Measurements from ENCODE around the gene CARMIL1. TPM values are rescaled to one million over a fixed set of nuclear protein-coding genes. Genes with fewer than 3 reads are reported as not detected.

The CARMIL1 gene
- total RNA-seq, 2 donors from 2014 or later = 28.7 to 31.6 TPM

- Mint-ChIP-seq H3K4me1 (peaks cover 12% of the 10 kb centered on the region), H3K4me3 (no peak overlapping the region), H3K27ac (no peak overlapping the region), H3K36me3 (ENCODE audit: low read depth) (no peaks in the 10 kb centered on the region), H3K27me3 (ENCODE audit: insufficient read depth) (no peaks in the 10 kb centered on the region), H3K9me3 (no peaks in the 10 kb centered on the region)
- Histone ChIP-seq H3K36me3 (ENCODE audit: control insufficient read depth, insufficient read depth, low read length) (no peaks in the 10 kb centered on the region), H3K9ac (ENCODE audit: extremely low read depth, low read length, poor library complexity, severe bottlenecking) (no peak overlapping the region), H3K4me1 (ENCODE audit: control insufficient read depth, insufficient read depth, low read length) (no peaks in the 10 kb centered on the region), H3K27me3 (ENCODE audit: control insufficient read depth, insufficient read depth, low read length, poor library complexity, severe bottlenecking) (no peaks in the 10 kb centered on the region), H3K4me3 (ENCODE audit: low read length) (no peak overlapping the region), H3K27ac (ENCODE audit: low read depth, low read length) (no peak overlapping the region), H3K9me3 (ENCODE audit: control insufficient read depth, low read length) (no peaks in the 10 kb centered on the region)
- DNase-seq = no peak
- TF ChIP-seq, protein P1, sequence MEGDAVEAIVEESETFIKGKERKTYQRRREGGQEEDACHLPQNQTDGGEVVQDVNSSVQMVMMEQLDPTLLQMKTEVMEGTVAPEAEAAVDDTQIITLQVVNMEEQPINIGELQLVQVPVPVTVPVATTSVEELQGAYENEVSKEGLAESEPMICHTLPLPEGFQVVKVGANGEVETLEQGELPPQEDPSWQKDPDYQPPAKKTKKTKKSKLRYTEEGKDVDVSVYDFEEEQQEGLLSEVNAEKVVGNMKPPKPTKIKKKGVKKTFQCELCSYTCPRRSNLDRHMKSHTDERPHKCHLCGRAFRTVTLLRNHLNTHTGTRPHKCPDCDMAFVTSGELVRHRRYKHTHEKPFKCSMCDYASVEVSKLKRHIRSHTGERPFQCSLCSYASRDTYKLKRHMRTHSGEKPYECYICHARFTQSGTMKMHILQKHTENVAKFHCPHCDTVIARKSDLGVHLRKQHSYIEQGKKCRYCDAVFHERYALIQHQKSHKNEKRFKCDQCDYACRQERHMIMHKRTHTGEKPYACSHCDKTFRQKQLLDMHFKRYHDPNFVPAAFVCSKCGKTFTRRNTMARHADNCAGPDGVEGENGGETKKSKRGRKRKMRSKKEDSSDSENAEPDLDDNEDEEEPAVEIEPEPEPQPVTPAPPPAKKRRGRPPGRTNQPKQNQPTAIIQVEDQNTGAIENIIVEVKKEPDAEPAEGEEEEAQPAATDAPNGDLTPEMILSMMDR (conservative IDR thresholded peaks at IDR 0.05) = no peak
- 80 to 100% methylated on average over 2 to 3 of the region's 3 CpGs for WGBS, 2 experiments (ENCODE audit: insufficient coverage in 1 of 2, insufficient read length in 1 of 2)
These were observed 109.6 kb downstream of the CARMIL1 start for GRCh38 chr6:25388776-25389175.

DNA sequence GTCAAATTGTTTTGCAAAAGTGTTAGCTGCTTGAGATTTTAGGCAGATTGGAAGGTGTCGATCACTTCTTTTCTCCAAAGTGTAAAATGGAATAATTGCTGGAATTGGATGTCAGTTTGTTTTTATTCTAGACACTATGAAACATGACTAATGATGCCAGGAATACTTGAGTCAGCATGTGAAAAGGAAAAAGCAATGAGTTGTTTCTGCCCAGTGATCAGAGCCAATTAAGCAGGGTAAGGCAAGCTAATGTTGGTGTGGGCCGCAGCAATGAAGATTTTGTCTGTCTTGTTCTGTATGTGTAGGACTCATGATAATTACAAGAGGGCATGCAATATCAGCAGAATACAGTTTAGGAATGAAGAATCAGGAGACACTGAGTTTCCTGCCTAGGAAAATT, 110.3 kb downstream of the CARMIL1 start:
- no peak for DNase-seq
- H3K9me3 ChIP-seq (ENCODE audit: control insufficient read depth, low read length) = no peaks in the 10 kb centered on the region
- no peak overlapping the region for H3K27ac ChIP-seq (ENCODE audit: low read depth, low read length)
- H3K36me3 ChIP-seq (ENCODE audit: control insufficient read depth, insufficient read depth, low read length) = no peaks in the 10 kb centered on the region
- no peak overlapping the region for H3K9ac ChIP-seq (ENCODE audit: extremely low read depth, low read length, poor library complexity, severe bottlenecking)
- no peaks in the 10 kb centered on the region for H3K27me3 Mint-ChIP-seq (ENCODE audit: insufficient read depth)
- no peaks in the 10 kb centered on the region for H3K36me3 Mint-ChIP-seq (ENCODE audit: low read depth)
- H3K4me3 ChIP-seq (ENCODE audit: low read length) = no peak overlapping the region
- 93 to 96% methylated on average over 2 of the region's 2 CpGs for WGBS, 2 experiments (ENCODE audit: insufficient coverage in 1 of 2, insufficient read length in 1 of 2)
- no peaks in the 10 kb centered on the region for H3K9me3 Mint-ChIP-seq
- H3K4me1 Mint-ChIP-seq = peaks cover 19% of the 10 kb centered on the region
- TF ChIP-seq, protein P1 (conservative IDR thresholded peaks at IDR 0.05) = no peak
- H3K4me1 ChIP-seq (ENCODE audit: control insufficient read depth, insufficient read depth, low read length) = no peaks in the 10 kb centered on the region
- H3K27ac Mint-ChIP-seq = no peak overlapping the region
- H3K27me3 ChIP-seq (ENCODE audit: control insufficient read depth, insufficient read depth, low read length, poor library complexity, severe bottlenecking) = no peaks in the 10 kb centered on the region
- H3K4me3 Mint-ChIP-seq = no peak overlapping the region

GRCh38 chr6:25392372-25392771, 113.2 kb downstream of the CARMIL1 start:
- Histone ChIP-seq H3K9ac (ENCODE audit: extremely low read depth, low read length, poor library complexity, severe bottlenecking) (no peak overlapping the region), H3K36me3 (ENCODE audit: control insufficient read depth, insufficient read depth, low read length) (no peaks in the 10 kb centered on the region), H3K27ac (ENCODE audit: low read depth, low read length) (no peak overlapping the region), H3K27me3 (ENCODE audit: control insufficient read depth, insufficient read depth, low read length, poor library complexity, severe bottlenecking) (no peaks in the 10 kb centered on the region), H3K4me1 (ENCODE audit: control insufficient read depth, insufficient read depth, low read length) (peaks cover 3% of the 10 kb centered on the region), H3K4me3 (ENCODE audit: low read length) (no peak overlapping the region), H3K9me3 (ENCODE audit: control insufficient read depth, low read length) (no peaks in the 10 kb centered on the region)
- no peaks in the 10 kb centered on the region for H3K36me3 Mint-ChIP-seq (ENCODE audit: low read depth)
- H3K9me3 Mint-ChIP-seq = no peaks in the 10 kb centered on the region
- H3K4me1 Mint-ChIP-seq = peaks cover 26% of the 10 kb centered on the region
- WGBS, 2 experiments (ENCODE audit: insufficient coverage in 1 of 2, insufficient read length in 1 of 2) = 83 to 85% methylated on average over 1 to 2 of the region's 2 CpGs
- no peak overlapping the region for H3K4me3 Mint-ChIP-seq
- H3K27me3 Mint-ChIP-seq (ENCODE audit: insufficient read depth) = no peaks in the 10 kb centered on the region
- TF ChIP-seq, protein P1 (conservative IDR thresholded peaks at IDR 0.05) = no peak
- DNase-seq = no peak
- no peak overlapping the region for H3K27ac Mint-ChIP-seq

All from endodermal cell (in vitro differentiated cells).